Thyroid gland (tissue), 4 donors: ENCODE measurements around the gene TSSK1B.

ENCODE experiments used
- CTCF ChIP-seq, 6 experiments: fragments of 200-600 bp in 3 of 6; fragments of 450-650 bp in 3 of 6; sonication (generic) in 3 of 6; IDR thresholded peaks; one replicate each; pipeline ENCODE4 v1.5.1; 2016 to 2019; ENCODE audit warnings: antibody characterized with exemption in 6 of 6, mild to moderate bottlenecking in 2 of 6, inconsistent platforms in 1 of 6, moderate library complexity in 1 of 6
- POLR2A ChIP-seq, 2 donors: fragments of 450-650 bp; IDR thresholded peaks; one replicate each; pipeline ENCODE4 v1.6.1; 2017; ENCODE audit warnings: antibody characterized with exemption in 2 of 2, mild to moderate bottlenecking in 2 of 2, moderate library complexity in 1 of 2

- TF ChIP-seq CTCF (IDR thresholded peaks at IDR 0.05) (no peak), POLR2A (IDR thresholded peaks at IDR 0.05) (no peak)
Observed at GRCh38 chr5:113446358-113446927, 11.7 kb upstream of the TSSK1B start.
